Measurements from ENCODE around the gene CANT1.

DNA sequence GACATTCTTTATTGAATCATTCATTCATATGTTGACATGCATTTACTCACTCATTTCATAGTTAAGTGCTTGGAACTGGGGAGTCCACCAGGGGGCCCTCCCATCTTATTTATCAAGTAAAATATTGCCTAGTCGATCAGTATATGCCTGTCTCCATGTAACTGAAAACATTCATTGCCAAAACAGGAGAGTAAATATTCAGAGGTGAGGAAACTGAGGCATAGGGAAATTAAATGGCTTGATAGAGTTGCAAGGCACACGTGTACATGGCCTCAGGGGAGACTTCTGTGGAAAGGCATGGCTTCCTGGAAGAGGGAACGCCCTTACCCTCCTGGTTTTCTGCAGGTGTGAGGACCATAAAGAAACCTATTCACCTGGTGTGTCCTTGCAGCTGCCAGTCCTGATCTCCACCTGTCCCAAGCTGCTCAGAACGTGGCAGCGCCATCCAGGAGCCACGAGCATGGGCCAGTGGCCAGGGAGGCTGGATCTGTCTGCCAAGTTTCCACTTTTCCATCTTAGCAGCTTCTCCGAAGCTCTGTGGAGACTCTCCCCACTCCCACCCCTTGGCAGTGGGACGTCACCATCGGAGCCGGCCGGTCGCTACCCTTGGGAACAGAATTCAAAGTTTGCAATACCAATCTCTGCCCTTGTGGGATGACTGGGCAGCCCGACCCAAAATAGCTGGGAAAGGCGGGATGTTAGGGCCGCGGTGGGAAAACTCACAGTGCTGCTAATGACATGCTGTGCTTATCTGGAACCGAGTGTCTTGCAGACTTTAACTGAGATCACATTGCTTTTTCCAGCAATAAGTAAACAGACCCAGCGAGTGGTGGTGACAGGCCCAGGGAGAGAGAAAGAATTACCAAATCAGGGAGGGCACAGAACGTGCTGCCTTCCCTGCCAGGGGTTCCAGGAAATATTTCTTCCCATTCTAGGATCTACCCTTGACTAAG is 10.3 kb upstream of the CANT1 start:
- no peak for TF ChIP-seq GATA2 (IDR thresholded peaks at IDR 0.05; ENCODE audit: low read depth, low read length)
- no peak for TF ChIP-seq GATA3 (IDR thresholded peaks at IDR 0.05; ENCODE audit: low read depth, low read length)
